AG08396 (cell line): Measurements from ENCODE around the gene SLC1A3.

Experiments
- DNase-seq: peaks from one replicate; pipeline ENCODE4 v3.0.0; 2012; ENCODE audit warnings: low spot score, mixed read lengths

SLC1A3 gene

DNA sequence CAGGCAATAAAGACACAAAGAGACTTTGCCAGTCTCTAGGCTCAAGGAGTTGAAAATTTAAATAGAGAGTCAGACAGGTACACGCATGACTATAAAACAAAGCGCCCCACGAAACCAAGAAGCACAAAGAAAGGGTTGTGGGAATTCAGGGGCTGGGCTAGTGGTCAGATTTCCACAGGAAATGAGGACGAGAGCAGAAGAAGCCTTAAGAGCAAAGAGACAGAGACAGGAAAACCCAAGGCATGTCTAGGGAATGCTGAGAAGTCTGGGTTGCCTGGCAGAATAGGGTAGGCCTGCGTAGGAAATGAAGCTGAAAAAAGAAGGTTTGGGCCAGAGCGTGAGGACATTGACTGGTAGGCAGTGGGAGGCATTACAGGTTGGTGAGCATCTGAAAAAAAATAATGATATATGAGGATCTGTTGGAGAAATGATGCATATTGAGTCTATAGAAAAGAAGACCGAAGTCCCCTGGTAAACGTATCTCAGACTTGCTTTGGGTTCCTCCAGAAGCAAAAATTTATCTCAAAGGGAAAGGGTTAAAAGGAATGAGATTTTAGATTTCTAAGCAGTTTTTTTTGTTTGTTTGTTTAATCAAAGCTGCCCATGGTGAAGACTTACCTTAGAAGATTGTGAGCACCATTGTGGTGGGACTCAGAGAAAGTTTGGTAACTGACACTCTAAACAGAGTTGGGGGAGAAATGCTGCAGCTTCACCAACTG is 51.8 kb downstream of the SLC1A3 start:
- DNase-seq: no peak

DNA sequence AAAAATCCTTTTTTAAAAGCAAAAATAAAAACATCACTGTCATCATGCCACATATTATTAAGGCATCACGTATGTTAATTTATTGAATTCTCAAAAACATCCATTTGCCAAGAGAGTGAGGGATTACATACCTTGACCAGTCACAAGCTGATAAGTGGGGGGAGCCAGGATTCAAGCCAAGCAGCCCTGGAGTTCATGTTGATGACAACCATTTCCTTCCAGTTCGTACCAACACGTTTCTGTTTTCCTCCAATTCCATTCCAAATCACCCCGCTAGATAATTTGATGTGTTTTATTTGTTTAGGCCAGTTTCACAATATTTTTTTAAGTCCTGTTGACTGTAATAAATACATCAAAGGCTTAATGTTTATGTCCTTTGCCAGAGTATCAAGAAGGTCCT is 53.0 kb downstream of the SLC1A3 start:
- DNase-seq: no peak

DNA sequence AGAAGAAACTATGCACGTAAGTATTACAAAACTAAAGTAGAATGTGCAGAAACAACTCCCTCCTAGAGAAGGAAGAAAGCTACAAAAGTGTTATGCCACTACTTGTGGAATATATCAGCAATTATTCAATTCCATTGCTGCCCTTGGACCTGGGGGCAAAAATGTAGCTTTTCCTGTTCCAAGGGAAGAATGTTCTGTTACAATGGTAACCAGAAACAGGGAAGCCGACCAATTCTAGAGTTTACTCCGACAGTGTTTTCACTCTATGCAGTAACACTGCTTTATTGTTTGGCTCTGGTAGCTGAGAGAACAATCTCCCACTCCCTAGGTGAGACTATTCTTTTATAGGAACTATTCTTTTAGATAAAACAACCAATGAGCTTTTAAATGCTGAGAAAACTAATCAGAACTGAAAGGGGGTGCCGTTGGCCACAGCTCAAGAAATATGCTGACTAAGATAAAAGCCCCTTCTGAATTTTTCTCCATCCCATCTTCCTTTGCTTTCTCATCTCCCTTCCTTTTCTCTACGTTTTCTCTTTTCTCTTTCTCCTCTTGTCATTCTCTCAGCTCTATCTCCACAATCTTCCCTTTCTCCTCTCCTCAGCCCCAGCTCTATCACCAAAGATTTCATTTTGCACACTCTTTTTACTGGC is 54.1 kb downstream of the SLC1A3 start:
- DNase-seq: no peak

DNA sequence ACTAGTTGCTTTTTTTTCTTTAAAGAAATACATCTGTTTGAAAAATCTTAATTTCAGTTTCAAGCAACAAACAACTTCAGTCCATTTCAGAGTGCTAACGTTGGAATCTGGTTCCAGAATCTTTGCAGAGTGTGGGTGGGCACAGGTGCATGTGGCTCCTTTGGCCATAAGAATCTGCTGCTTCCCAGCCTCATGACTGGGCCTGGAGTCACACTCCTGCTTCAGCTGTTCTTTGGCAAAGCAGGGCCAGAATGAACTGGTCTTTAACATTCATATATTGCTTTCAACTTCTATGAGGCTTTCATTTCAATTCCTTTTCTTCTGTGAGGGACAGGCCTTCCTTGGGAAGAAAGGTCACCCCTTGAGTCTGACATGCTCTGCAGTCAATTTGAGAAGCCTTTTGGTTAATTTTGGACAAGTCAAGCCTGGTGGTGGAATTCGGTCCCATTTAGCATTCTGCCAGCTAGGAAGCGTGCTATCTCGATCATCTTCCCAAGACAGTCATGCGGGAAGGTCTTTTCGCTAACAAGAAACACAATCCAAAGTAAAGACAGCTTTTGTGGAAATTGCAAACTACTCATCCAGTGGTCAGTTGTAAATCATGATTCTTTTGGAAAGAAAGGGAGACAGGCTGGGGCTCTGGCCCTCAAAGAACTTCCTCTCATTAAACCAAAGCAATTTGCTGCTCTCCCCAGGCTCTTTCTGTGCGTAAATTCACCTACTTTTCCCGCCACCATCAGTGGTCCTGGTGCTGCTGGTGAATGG is 55.2 kb downstream of the SLC1A3 start:
- no peak for DNase-seq

DNA sequence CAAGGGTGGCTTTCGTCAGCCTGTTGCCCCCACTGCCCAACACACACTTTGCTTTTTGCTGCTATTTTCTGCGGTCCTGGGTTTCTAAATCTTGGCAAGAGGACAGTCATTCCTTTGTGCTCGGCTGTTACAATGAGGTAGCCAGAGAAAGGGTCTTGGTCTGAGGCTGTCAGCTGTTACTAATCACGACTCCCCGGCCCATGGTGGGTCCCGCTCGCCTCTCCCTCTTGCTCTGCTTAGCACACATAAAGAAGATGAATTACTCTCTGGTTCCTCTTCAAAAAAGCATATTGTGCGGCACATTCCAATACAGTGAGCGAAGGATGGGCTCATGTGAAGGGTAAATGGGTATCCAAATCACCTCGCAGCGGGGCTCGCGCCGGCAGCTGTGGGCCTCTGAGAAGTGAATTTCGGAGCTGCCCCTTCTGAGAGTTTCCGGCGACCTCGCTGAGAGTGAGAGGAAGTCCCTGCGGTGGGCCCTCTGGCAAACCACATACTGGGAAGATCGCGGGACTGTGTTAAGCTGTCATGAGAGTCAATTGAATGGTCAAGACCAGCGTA is 56.0 kb downstream of the SLC1A3 start:
- DNase-seq: no peak

DNA sequence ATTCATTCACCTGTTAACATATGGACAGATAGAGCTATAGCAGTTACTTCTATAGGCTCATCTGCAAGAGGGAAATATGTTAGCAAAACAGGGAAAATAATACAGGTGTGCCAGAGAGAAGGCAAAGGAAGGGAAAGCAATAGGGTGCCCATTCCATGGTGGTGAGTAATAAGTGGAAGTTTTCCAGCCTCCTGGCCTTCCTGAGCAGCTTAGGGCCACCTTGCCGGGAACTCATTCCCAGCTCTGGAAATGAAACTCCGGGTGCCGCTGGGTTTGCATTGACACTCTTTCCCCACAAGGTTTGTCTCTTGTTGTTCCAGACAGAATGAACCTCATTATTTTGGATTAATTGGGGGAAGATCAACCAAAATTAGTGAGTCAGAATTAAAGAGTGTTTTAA is 58.4 kb downstream of the SLC1A3 start:
- no peak for DNase-seq

DNA sequence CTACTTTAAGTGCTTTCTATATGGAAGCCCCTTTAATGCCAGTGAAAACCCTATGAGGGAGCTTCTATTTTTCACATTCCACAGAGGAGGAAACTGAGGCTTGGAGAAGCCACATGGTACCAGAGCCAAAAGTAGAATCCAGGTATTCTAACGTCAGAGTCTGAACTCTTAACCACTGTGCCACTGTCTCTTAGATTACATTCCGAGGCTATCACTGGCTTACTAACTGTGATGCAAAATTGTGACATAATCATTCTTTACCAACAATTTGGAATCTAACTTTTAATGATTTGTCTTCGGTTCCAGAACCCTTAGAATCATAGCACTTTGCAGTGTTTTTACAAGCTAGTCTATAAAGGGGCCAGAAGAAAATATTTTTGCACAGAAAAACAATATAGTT is 59.2 kb downstream of the SLC1A3 start:
- DNase-seq: no peak

DNA sequence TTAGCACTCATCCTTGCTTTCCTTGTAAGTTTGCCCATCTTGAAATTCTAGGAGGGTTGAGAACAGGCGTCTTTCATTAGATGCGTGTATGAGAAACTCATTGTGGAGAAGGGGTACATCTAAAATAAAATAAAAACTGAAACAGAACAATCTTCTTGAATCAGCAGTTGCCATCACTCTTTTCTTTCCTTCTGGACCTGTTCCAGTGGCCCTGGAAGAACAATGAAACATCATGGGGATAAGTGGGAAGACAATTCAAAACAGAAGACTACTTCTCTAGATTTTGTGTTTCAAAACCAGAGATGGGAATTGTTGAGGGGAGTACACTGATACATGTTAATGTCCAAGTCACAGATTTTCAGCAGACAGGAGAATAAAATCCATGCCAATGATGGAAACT is 59.9 kb downstream of the SLC1A3 start:
- no peak for DNase-seq

DNA sequence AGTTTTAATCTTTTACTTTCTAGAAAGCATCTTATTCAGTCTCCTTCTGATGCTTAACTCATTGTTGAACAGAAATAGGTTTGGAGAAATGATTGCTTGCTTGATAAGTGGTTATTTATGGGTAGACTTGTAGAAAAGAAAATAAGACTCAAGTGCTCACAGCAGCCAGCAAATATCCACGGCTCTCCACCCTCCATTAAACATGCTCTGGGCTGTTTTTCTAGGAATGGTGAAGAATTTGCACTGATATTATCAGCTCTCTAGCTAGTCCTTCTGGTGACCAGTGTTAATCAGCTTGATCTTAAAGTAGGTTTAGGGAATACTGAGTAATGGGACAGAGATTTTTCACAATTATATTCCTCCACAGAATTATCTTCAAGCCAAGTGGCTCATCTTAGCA is 60.6 kb downstream of the SLC1A3 start:
- DNase-seq: no peak

DNA sequence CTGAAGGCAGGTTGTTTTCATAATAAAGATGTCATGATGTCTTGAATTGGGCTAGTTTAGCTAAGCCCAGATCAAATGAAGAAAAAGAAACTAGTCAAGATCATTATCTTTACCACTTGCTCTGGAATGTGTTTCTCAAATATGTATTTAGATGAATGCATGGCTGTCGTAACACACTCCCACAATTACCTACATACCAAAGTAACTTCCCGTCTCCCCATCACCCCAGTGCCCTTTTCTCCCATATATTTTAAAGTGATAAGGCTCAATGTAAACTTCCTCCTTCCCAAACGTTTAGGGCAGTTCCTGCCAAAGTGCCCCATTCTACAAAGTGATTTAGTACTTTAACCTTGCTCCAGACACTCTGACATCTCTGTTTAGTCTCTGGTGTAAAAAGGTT is 61.4 kb downstream of the SLC1A3 start:
- no peak for DNase-seq

DNA sequence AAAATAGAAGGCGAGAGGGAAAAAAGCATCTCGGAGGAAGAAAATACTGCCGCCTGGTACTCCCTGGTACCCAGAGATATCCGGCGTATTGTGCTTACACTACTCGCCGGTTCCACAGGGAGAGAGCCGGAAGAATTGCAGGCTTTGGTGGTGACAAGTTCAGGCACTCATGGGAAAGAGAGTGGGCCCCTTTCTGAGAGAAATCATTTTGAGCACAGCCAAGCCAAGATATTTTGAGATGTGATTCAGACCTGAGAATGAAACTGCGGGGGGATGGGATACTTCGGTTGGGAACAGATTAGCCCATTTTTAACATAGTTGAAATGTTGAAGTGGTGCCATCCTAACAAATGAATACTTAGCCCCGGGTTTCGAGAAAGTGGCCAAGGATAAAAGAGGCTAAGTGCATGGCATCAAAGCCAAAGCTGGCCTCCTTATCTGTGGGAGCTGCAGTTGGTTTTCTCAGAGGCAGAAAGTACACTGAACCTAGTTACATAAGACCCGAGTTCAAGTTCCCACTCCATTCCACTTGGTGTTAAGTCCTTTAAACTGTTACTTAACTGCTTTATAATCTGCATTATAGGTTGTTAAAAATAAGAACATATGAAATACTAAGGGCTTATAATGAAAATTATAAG is 62.7 kb downstream of the SLC1A3 start:
- DNase-seq: no peak

DNA sequence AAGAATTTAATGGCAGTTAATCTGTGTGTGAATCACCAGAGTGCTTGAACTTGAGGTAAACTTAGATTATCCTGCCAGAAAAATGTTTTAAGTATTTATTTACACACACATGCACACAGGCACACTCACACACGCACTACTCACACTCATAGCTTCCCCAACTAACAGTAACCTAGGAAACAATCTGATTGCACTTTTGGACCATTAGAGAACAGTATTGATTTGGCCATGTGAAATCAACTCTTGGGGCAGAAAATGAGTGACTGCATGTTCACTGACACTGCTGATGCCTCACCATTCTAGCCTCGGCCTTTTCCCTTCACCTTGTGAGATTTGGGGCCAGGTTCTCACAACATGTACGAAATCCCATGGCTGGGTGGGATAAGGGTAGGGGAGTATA is 64.1 kb downstream of the SLC1A3 start:
- DNase-seq: no peak

DNA sequence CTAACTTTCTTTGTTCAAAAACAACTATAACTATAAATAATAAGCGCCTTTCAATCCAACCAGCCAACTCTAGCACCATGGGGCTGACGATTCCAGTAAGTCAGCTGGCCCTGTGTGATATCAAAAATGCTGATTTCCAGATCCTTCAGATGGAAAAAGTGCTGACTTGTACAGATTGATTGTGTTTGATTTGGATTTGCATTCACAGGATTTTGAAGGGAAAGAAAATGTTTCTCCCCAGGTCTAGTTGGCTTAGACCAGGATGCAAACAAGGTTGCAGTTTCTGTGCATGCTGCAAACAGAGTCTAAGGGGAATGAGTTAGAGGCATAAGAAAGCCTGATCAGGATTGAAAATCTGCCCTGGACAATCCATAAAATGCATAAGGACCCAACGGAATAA is 68.9 kb downstream of the SLC1A3 start:
- no peak for DNase-seq

DNA sequence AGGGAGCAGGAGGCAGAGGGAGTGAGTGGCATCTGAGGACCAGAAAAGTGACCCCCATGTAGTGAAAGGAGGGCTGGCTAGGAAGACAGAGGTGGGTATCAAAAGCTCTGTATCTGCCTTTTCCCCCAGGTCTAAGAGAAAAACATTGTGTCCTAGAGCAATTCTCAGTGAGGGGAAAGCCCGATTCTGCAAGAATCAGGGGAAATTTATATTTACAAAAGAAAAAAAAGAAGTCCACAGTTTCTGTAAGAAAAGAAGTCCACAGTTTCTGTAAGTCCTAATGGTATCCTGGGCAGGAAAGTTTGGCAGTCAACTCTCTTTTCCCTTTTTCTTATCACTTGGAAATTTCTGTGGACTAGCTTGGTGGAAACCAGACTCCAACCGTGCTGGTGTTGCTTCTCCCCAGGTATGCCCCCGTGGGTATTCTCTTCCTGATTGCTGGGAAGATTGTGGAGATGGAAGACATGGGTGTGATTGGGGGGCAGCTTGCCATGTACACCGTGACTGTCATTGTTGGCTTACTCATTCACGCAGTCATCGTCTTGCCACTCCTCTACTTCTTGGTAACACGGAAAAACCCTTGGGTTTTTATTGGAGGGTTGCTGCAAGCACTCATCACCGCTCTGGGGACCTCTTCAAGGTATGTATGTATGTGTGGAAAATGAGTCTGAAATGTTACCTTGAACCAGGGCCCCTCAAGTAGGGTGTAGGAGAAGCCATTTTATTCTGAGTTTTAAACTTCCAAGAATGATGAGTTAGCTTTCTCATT is 73.0 kb downstream of the SLC1A3 start:
- DNase-seq: no peak

DNA sequence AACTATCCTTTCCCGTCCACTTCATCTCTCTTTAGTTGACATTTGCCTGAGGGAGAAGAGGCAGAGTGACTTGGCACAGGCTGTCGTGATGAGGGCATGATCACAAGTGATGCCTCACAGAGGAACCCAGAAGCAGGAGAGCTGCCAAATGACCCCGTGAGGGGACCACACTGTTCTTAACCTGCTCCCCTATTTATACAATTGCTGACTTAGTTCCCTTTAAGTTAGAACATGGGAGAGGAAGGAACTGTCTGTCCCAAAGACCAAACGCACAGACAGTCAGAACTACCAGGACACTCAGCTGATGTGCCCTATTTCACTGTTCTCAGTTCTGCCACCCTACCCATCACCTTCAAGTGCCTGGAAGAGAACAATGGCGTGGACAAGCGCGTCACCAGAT is 73.7 kb downstream of the SLC1A3 start:
- no peak for DNase-seq

DNA sequence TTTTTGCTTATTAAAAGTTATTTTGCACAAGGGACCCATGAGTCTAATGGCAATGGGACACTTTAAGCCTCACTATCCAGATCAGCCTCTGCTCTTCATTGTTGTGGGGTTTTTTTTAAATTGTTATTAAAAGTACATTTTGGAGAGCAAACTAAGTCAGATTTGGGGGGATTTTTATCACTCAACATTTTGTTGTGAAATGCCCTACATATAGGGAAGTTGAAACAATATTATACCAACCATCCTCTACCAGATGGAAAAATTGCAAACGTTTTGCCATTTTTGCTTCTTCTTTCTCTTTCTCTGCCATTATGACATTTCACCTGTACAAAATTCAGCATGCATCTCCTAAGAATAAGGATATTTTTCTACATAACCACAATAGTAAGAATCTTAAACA is 75.3 kb downstream of the SLC1A3 start:
- no peak for DNase-seq

DNA sequence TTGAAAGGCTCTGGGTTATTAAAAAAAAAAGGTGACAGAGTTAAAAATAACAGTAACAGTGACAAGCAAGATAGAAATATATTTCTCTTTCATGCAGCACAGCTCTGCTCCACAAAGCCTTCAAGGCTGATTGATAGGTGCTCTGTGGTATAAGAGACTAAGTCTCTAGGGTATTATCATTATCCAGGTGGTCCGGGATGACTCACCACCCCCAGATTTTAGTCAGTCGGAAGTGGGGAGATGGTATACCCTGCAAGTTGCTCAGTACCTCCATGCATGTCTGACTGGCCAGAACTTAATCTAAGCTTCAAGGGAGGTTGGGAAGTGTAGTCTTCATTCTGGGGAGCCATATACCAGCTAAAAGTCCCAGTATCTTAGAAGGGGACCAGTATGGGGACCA is 76.1 kb downstream of the SLC1A3 start:
- no peak for DNase-seq

DNA sequence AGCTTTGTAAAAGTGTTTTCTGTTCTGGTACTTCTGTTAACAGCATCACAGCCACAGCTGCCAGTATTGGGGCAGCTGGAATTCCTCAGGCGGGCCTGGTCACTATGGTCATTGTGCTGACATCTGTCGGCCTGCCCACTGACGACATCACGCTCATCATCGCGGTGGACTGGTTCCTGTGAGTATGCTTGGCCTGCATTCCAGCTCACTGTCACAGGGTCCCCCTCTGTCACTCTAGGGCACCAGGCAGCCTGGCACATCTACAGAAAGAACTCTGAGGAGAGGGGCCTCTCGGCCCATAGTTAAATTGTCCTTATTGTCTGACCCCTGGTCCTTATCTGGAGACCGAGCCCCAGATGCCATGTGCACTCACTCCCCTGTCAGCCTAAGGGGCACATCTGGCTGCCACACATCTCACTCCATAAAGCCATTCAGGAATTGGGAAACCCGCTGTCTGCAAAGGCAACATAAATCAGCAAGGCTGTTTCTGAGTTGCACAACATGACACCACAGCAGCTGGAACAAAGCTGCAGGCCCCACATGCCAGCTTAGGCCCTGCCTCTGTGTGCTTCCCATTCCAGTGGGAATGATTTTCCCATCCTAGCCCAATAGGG is 77.5 kb downstream of the SLC1A3 start:
- peak; percentile 53 for DNase-seq

DNA sequence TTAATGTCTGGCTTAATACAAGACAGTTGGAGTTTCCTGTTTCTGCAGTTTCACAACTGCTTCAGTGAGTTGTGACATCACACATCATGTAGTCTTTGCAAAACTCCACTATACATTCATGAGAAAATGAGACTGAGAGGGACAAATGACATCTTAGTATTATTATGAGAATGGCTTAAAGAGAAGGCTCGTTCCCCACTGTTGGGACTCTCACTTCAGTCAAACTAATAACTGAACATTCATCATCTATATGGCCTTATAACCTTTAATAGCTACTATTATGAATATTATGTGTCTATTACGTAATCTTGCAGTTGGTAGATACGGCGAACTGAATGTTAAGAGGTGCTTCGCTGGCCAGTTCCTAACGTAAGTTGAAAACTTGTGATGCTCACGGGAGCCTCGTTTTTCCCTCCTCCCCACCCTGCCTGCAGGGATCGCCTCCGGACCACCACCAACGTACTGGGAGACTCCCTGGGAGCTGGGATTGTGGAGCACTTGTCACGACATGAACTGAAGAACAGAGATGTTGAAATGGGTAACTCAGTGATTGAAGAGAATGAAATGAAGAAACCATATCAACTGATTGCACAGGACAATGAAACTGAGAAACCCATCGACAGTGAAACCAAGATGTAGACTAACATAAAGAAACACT is 79.4 kb downstream of the SLC1A3 start:
- DNase-seq: no peak

DNA sequence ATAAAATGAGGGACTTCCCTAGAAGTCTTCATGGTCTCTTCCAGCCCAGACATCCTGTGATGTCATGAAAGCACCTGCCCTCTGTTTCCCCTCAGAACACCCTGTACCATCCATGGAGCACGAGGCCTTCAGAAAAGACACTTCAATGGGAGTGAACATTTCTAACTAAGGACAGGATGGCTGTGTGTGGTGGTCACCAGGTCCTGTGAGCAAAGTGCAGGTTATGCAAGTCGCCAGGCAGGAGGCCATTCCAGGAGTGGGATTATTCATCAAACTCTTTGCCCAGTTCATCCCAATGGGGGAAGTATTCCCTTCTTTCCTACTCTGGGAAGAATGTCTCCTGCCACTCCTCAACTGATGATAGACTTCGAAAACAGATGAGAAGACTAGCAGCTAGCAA is 80.5 kb downstream of the SLC1A3 start:
- no peak for DNase-seq

DNA sequence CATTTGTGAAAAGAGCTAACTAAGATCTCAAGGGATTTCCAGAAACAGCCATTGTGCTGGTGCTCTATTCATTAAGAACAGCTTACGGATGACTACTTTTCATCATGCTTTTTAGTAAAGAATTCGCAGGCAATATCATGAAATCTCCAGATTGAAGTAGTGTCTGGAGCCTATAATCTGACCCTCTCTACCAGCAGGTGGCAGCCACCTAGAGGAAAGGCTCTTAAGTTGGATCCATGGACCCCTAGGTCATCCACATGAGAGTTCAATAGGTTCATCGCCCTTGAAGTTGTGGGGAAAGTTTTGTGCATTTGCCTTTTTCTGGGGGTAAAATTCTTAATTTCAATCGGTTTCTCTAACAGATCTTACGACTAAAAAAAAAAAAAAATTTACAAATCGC is 82.3 kb downstream of the SLC1A3 start:
- DNase-seq: no peak
